GF-D8 (cell line): ENCODE data around the gene OCA2.
"Not testable (repeated sequence)": the region's sequence is repeated elsewhere in the genome, so short reads cannot be mapped to it uniquely, and the experiment has no call there.

ENCODE experiments used
- DNase-seq: peaks from one replicate; lab custom pipeline; 2025; lab: John Stamatoyannopoulos, UW

OCA2 gene

GRCh38 chr15:28098766-28099554 lies at the start of gene OCA2:
TSS of gene OCA2 (minus strand) at chr15:28099315. CDS start at chr15:28081874, 17,441 bp downstream.
- DNase-seq, result no peak

GRCh38 chr15:28147801-28148200 lies 48.7 kb upstream of the OCA2 start:
- no peak for DNase-seq

GRCh38 chr15:28145419-28145818 lies 46.3 kb upstream of the OCA2 start:
- DNase-seq, result not testable (repeated sequence)

GRCh38 chr15:28140062-28140461 lies 40.9 kb upstream of the OCA2 start:
- DNase-seq, result no peak

GRCh38 chr15:28137408-28138039 lies 38.4 kb upstream of the OCA2 start:
- not testable (repeated sequence) for DNase-seq

- DNase-seq, result not testable (repeated sequence)
Measured at GRCh38 chr15:28136236-28136904, 37.3 kb upstream of the OCA2 start.

GRCh38 chr15:28133281-28133680 lies 34.2 kb upstream of the OCA2 start:
- no peak for DNase-seq

- no peak for DNase-seq
Measured at GRCh38 chr15:28132524-28133275, 33.6 kb upstream of the OCA2 start.

GRCh38 chr15:28131946-28132345 lies 32.8 kb upstream of the OCA2 start:
- no peak for DNase-seq

- DNase-seq, result no peak
Measured at GRCh38 chr15:28131400-28131799, 32.3 kb upstream of the OCA2 start.

GRCh38 chr15:28130651-28131050 lies 31.5 kb upstream of the OCA2 start:
- DNase-seq, result no peak

GRCh38 chr15:28129231-28129848 lies 30.2 kb upstream of the OCA2 start:
- no peak for DNase-seq

- no peak for DNase-seq
Measured at GRCh38 chr15:28128031-28128430, 28.9 kb upstream of the OCA2 start.

GRCh38 chr15:28127036-28127435 lies 27.9 kb upstream of the OCA2 start:
- no peak for DNase-seq

GRCh38 chr15:28125673-28126651 lies 26.8 kb upstream of the OCA2 start:
- DNase-seq, result no peak

GRCh38 chr15:28124841-28125240 lies 25.7 kb upstream of the OCA2 start:
- DNase-seq, result no peak

- no peak for DNase-seq
Measured at GRCh38 chr15:28123408-28124023, 24.4 kb upstream of the OCA2 start.

GRCh38 chr15:28122038-28122949 lies 23.2 kb upstream of the OCA2 start:
- no peak for DNase-seq

- not testable (repeated sequence) for DNase-seq
Measured at GRCh38 chr15:28121577-28121976, 22.5 kb upstream of the OCA2 start.
